SKM-1 (cell line): ENCODE results near the gene YTHDC2.
A peak's percentile ranks its signal among the peaks of the same experiment; 100 is the strongest.

ENCODE experiments used
- DNase-seq: peaks from one replicate; lab custom pipeline; 2025; ENCODE audit not compliant: unreplicated experiment; lab: John Stamatoyannopoulos, UW

The YTHDC2 gene

GRCh38 chr5:113519412-113519811 is 5.9 kb downstream of the YTHDC2 start:
- no peak for DNase-seq

- no peak for DNase-seq
Observed at GRCh38 chr5:113520429-113520828, 6.9 kb downstream of the YTHDC2 start.

- DNase-seq: no peak
Observed at GRCh38 chr5:113520899-113521298, 7.4 kb downstream of the YTHDC2 start.

- no peak for DNase-seq
Observed at GRCh38 chr5:113523168-113523567, 9.7 kb downstream of the YTHDC2 start.

- peak; percentile 56 for DNase-seq
Observed at GRCh38 chr5:113524927-113525326, 11.4 kb downstream of the YTHDC2 start.

- no peak for DNase-seq
Observed at GRCh38 chr5:113526421-113526820, 12.9 kb downstream of the YTHDC2 start.

GRCh38 chr5:113527746-113528145 is 14.3 kb downstream of the YTHDC2 start:
- no peak for DNase-seq

GRCh38 chr5:113531481-113532159 is 18.1 kb downstream of the YTHDC2 start:
- DNase-seq: no peak

GRCh38 chr5:113538313-113538712 is 24.8 kb downstream of the YTHDC2 start:
- no peak for DNase-seq

- no peak for DNase-seq
Observed at GRCh38 chr5:113546703-113547183, 33.2 kb downstream of the YTHDC2 start.

GRCh38 chr5:113548396-113548795 is 34.9 kb downstream of the YTHDC2 start:
- DNase-seq: no peak

- no peak for DNase-seq
Observed at GRCh38 chr5:113552137-113552536, 38.6 kb downstream of the YTHDC2 start.

GRCh38 chr5:113552620-113553019 is 39.1 kb downstream of the YTHDC2 start:
- DNase-seq: no peak

GRCh38 chr5:113562828-113563400 is 49.4 kb downstream of the YTHDC2 start:
- no peak for DNase-seq

- DNase-seq: no peak
Observed at GRCh38 chr5:113569396-113569795, 55.9 kb downstream of the YTHDC2 start.

- no peak for DNase-seq
Observed at GRCh38 chr5:113572716-113573115, 59.2 kb downstream of the YTHDC2 start.

GRCh38 chr5:113574417-113574816 is 60.9 kb downstream of the YTHDC2 start:
- DNase-seq: no peak

- no peak for DNase-seq
Observed at GRCh38 chr5:113575074-113575473, 61.6 kb downstream of the YTHDC2 start.

- no peak for DNase-seq
Observed at GRCh38 chr5:113578091-113578490, 64.6 kb downstream of the YTHDC2 start.

GRCh38 chr5:113581388-113581787 is 67.9 kb downstream of the YTHDC2 start:
- no peak for DNase-seq

GRCh38 chr5:113598150-113598549 is 84.7 kb downstream of the YTHDC2 start:
- no peak for DNase-seq

GRCh38 chr5:113598926-113599325 is 85.4 kb downstream of the YTHDC2 start:
- DNase-seq: no peak
